ENCODE results near the gene EIF2AK3. TPM values are rescaled to one million over a fixed set of nuclear protein-coding genes. Genes with fewer than 3 reads are reported as not detected.

EIF2AK3 gene
- polyA plus RNA-seq, 1 donor (not counting 4 experiments of a cell fraction or from before 2014, with no cell fraction given) = 10.9 TPM

- no peak for TF ChIP-seq CTCF (optimal IDR thresholded peaks at IDR 0.05 in 1 of 3, IDR thresholded peaks at IDR 0.05 in 1 of 3, conservative IDR thresholded peaks at IDR 0.05 in 1 of 3; ENCODE audit: extremely low read depth in 1 of 3, insufficient read depth in 2 of 3, low read length in 3 of 3)
- TF ChIP-seq EZH2 (IDR thresholded peaks at IDR 0.05; ENCODE audit: low read length) = no peak
- Histone ChIP-seq H3K36me3 (ENCODE audit: control insufficient read depth in 2 of 2, extremely low read depth in 1 of 2, insufficient read depth in 2 of 2, low read length in 2 of 2) (no peaks in the 10 kb centered on the region), H3K9me1 (ENCODE audit: control insufficient read depth, extremely low read depth, insufficient read depth, low read length) (no peaks in the 10 kb centered on the region), H3K4me1 (ENCODE audit: control insufficient read depth, extremely low read depth, insufficient read depth, low read length) (peaks cover 10% of the 10 kb centered on the region), H3K9ac (ENCODE audit: control insufficient read depth, extremely low read depth, insufficient read depth, low read length) (no peak overlapping the region), H3K4me3 (ENCODE audit: control insufficient read depth in 2 of 3, extremely low read depth in 1 of 3, insufficient read depth in 2 of 3, low read depth in 1 of 3, low read length in 3 of 3) (no peak overlapping the region), H2AFZ (ENCODE audit: control insufficient read depth, low read length) (no peak overlapping the region), H4K20me1 (ENCODE audit: control insufficient read depth, extremely low read depth, insufficient read depth, low read length) (no peaks in the 10 kb centered on the region), H3K79me2 (ENCODE audit: control insufficient read depth, insufficient read depth, low read length) (no peaks in the 10 kb centered on the region), H3K9me3 (ENCODE audit: control insufficient read depth, low read depth, low read length) (no peaks in the 10 kb centered on the region), H3K27ac (ENCODE audit: control insufficient read depth, insufficient read depth, low read length) (no peak overlapping the region), H3K27me3 (ENCODE audit: control insufficient read depth, extremely low read depth, insufficient read depth, low read length) (no peaks in the 10 kb centered on the region), H3K4me2 (ENCODE audit: control insufficient read depth, extremely low read depth, insufficient read depth, low read depth, low read length) (no peak overlapping the region)
- FAIRE-seq (no peak), DNase-seq (ENCODE audit: low read depth, low spot score) (no peak)
- dilution Hi-C loops (cut with MboI; ENCODE audit: extremely low pct_ligation_motif_present, low sequenced_read_pairs) = loop anchor here (5.0 kb wide), 1 partner anchor 72 kb away; no protein-coding TSS in a partner anchor
Measured at GRCh38 chr2:88668862-88669261, 41.6 kb upstream of the EIF2AK3 start.

GRCh38 chr2:88667219-88667618, 40.0 kb upstream of the EIF2AK3 start:
- Histone ChIP-seq H3K9me1 (ENCODE audit: control insufficient read depth, extremely low read depth, insufficient read depth, low read length) (no peaks in the 10 kb centered on the region), H3K4me2 (ENCODE audit: control insufficient read depth, extremely low read depth, insufficient read depth, low read depth, low read length) (no peak overlapping the region), H3K79me2 (ENCODE audit: control insufficient read depth, insufficient read depth, low read length) (no peaks in the 10 kb centered on the region), H3K27me3 (ENCODE audit: control insufficient read depth, extremely low read depth, insufficient read depth, low read length) (no peaks in the 10 kb centered on the region), H3K27ac (ENCODE audit: control insufficient read depth, insufficient read depth, low read length) (no peak overlapping the region), H2AFZ (ENCODE audit: control insufficient read depth, low read length) (no peak overlapping the region), H4K20me1 (ENCODE audit: control insufficient read depth, extremely low read depth, insufficient read depth, low read length) (no peaks in the 10 kb centered on the region), H3K4me1 (ENCODE audit: control insufficient read depth, extremely low read depth, insufficient read depth, low read length) (peaks cover 10% of the 10 kb centered on the region), H3K36me3 (ENCODE audit: control insufficient read depth in 2 of 2, extremely low read depth in 1 of 2, insufficient read depth in 2 of 2, low read length in 2 of 2) (no peaks in the 10 kb centered on the region), H3K9me3 (ENCODE audit: control insufficient read depth, low read depth, low read length) (no peaks in the 10 kb centered on the region), H3K4me3 (ENCODE audit: control insufficient read depth in 2 of 3, extremely low read depth in 1 of 3, insufficient read depth in 2 of 3, low read depth in 1 of 3, low read length in 3 of 3) (no peak overlapping the region), H3K9ac (ENCODE audit: control insufficient read depth, extremely low read depth, insufficient read depth, low read length) (no peak overlapping the region)
- FAIRE-seq (no peak), DNase-seq (ENCODE audit: low read depth, low spot score) (no peak)
- dilution Hi-C loops (cut with MboI; ENCODE audit: extremely low pct_ligation_motif_present, low sequenced_read_pairs) = loop anchor here (5.0 kb wide), 1 partner anchor 70 kb away; no protein-coding TSS in a partner anchor
- TF ChIP-seq EZH2 (IDR thresholded peaks at IDR 0.05; ENCODE audit: low read length) (no peak), CTCF (optimal IDR thresholded peaks at IDR 0.05 in 1 of 3, IDR thresholded peaks at IDR 0.05 in 1 of 3, conservative IDR thresholded peaks at IDR 0.05 in 1 of 3; ENCODE audit: extremely low read depth in 1 of 3, insufficient read depth in 2 of 3, low read length in 3 of 3) (no peak)
